ENCODE measurements around the gene PTK7.
A peak's percentile ranks its signal among the peaks of the same experiment; 100 is the strongest.

PTK7 gene

GRCh38 chr6:43181621-43181941, 105.5 kb downstream of the PTK7 start:
- TF ChIP-seq CTCF (IDR thresholded peaks at IDR 0.05; ENCODE audit: low read depth, low read length) (no peak), EZH2phosphoT487 (IDR thresholded peaks at IDR 0.05; ENCODE audit: low read depth) (no peak)
- peak overlapping the region; percentile 84 for H3K9ac ChIP-seq (ENCODE audit: low read length)
- peak overlapping the region; percentile 98 for H3K4me2 ChIP-seq (ENCODE audit: low read length)
- peak overlapping the region; percentile 31 for H3K27ac ChIP-seq (ENCODE audit: low read length)
- H3K36me3 ChIP-seq (replicated peaks; ENCODE audit: low read depth, low read length): peaks cover 37% of the 10 kb centered on the region
- peaks cover 16% of the 10 kb centered on the region for H3K79me2 ChIP-seq (ENCODE audit: low read length)
- H2AFZ ChIP-seq (ENCODE audit: low read depth, low read length): 0 out of 2 replicates have a peak overlapping the region, but pooled peaks have one; percentile 1
- H4K20me1 ChIP-seq (ENCODE audit: insufficient read depth, low read length): no peaks in the 10 kb centered on the region
- no peaks in the 10 kb centered on the region for H3K9me3 ChIP-seq (ENCODE audit: insufficient read depth, low read length)
- H3K4me1 ChIP-seq (ENCODE audit: low read length): peaks cover 12% of the 10 kb centered on the region
- H3K27me3 ChIP-seq (ENCODE audit: low read depth, low read length): no peaks in the 10 kb centered on the region
- H3K4me3 ChIP-seq (ENCODE audit: low read length): peak overlapping the region; percentile 93

DNA sequence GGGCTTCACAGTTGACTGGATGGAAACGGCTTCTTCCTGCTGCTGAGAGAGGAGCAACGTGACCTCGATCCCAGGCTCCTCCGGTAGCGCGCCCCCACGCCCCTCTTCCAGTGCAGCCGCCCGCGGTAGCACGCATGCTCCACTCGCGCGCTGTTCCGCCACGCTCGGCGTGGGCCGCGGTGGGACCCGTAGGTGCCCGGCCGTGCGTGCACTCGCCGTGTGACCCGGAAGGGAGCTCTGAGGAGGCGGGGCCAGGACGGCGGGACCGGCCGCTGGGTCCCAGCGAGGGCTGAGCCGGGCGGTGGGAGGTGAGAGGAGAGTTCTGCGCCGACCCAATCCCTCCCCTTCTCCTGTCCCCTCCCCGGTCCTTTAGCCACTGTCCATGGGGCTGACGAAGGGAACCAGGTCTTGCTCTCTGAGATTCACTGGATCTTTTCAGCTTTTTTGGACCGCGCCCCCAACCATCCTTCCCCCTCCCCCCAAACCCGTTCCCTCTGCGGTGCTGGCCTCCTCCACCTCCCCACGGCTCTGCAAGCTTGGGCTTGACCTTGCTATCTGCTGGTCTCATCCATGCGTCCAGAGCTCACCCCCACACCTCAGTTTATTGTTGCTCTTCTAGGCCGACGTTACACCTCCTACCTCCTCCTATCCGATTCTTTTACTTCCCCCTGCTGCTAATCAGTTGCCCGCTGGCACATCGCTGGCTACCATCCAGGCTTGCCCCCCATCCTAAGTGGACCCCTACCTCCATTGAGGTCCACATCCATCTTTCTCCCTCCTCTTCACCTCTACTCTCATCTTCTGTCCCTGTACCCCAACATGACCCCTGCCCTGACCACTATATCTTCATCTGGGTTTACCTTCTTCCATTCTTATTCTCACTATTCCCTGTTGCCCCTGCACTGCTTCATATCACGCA, 106.1 kb downstream of the PTK7 start, which contains the start of gene CUL9:
TSS of gene CUL9 (plus strand) at position 255 of the 919 bp plus-strand sequence. CDS start 2,115 bp downstream, outside the sequence.
- TF ChIP-seq CTCF (IDR thresholded peaks at IDR 0.05; ENCODE audit: low read depth, low read length): no peak
- TF ChIP-seq EZH2phosphoT487 (IDR thresholded peaks at IDR 0.05; ENCODE audit: low read depth): no peak
- Histone ChIP-seq H2AFZ (ENCODE audit: low read depth, low read length) (peak within 1 kb of the TSS; percentile 55; the same call in 1 of the 2 replicates), H3K27ac (ENCODE audit: low read length) (peak within 1 kb of the TSS; percentile 31), H3K27me3 (ENCODE audit: low read depth, low read length) (no peaks in the 10 kb centered on the region), H3K9ac (ENCODE audit: low read length) (peak within 1 kb of the TSS; percentile 84), H3K4me1 (ENCODE audit: low read length) (peaks cover 12% of the 10 kb centered on the region), H3K79me2 (ENCODE audit: low read length) (peaks cover 13% of the 10 kb centered on the region), H3K4me3 (ENCODE audit: low read length) (peak within 1 kb of the TSS; percentile 93), H3K36me3 (replicated peaks; ENCODE audit: low read depth, low read length) (peaks cover 39% of the 10 kb centered on the region), H3K4me2 (ENCODE audit: low read length) (peak within 1 kb of the TSS; percentile 98), H3K9me3 (ENCODE audit: insufficient read depth, low read length) (no peaks in the 10 kb centered on the region), H4K20me1 (ENCODE audit: insufficient read depth, low read length) (no peaks in the 10 kb centered on the region)

DNA sequence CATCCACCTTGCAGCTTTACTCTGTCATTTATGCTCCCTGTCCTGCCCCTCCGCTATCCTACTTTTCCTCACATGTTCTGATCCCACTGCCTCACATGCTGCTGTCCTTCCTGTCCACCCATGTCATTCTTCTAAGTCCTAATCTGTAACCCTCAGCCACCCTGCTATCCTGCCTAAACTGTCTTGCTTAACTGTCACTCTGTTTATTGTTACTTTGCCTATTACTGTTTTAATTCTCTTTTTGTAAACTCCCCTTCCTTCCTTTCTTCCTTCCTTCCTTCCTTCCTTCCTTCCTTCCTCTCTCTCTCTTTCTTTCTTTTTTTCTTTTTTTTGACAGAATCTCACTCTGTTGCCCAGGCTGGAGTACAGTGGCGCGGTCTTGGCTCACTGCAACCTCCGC, 107.3 kb downstream of the PTK7 start:
- Histone ChIP-seq H3K4me3 (ENCODE audit: low read length) (peak overlapping the region; percentile 93; the same call in 1 of the 2 replicates), H3K4me1 (ENCODE audit: low read length) (peaks cover 12% of the 10 kb centered on the region), H3K79me2 (ENCODE audit: low read length) (peaks cover 13% of the 10 kb centered on the region), H3K36me3 (replicated peaks; ENCODE audit: low read depth, low read length) (peaks cover 42% of the 10 kb centered on the region), H3K4me2 (ENCODE audit: low read length) (peak overlapping the region; percentile 98), H3K27ac (ENCODE audit: low read length) (no peak overlapping the region), H3K9ac (ENCODE audit: low read length) (peak overlapping the region; percentile 84; the same call in 1 of the 2 replicates), H2AFZ (ENCODE audit: low read depth, low read length) (no peak overlapping the region), H3K9me3 (ENCODE audit: insufficient read depth, low read length) (no peaks in the 10 kb centered on the region), H3K27me3 (ENCODE audit: low read depth, low read length) (no peaks in the 10 kb centered on the region), H4K20me1 (ENCODE audit: insufficient read depth, low read length) (no peaks in the 10 kb centered on the region)
- TF ChIP-seq CTCF (IDR thresholded peaks at IDR 0.05; ENCODE audit: low read depth, low read length): no peak
- TF ChIP-seq EZH2phosphoT487 (IDR thresholded peaks at IDR 0.05; ENCODE audit: low read depth): no peak

DNA sequence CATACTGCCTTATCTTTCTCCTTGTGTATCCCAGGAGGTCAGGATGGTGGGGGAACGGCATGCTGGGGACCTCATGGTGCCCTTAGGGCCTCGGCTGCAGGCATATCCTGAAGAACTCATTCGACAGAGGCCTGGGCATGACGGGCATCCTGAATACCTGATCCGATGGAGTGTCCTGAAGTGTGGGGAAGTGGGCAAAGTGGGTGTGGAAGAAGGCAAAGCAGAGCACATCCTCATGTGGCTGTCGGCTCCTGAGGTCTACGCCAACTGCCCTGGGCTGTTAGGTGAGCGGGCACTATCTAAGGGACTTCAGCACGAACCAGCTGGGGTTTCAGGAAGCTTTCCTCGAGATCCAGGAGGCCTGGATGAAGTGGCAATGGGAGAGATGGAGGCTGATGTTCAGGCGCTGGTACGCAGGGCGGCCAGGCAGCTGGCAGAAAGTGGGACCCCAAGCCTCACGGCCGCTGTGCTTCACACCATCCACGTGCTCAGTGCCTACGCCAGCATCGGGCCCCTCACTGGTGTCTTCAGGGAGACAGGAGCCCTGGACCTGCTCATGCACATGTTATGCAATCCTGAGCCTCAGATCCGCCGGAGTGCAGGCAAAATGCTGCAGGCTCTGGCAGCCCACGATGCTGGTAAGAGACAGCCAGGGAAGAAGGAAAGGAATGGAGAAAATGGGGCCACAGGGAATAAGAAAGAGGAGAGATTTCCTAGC, 108.3 kb downstream of the PTK7 start:
- H3K27me3 ChIP-seq (ENCODE audit: low read depth, low read length): no peaks in the 10 kb centered on the region
- H3K9me3 ChIP-seq (ENCODE audit: insufficient read depth, low read length): no peaks in the 10 kb centered on the region
- peaks cover 13% of the 10 kb centered on the region for H3K79me2 ChIP-seq (ENCODE audit: low read length)
- no peaks in the 10 kb centered on the region for H4K20me1 ChIP-seq (ENCODE audit: insufficient read depth, low read length)
- no peak for TF ChIP-seq EZH2phosphoT487 (IDR thresholded peaks at IDR 0.05; ENCODE audit: low read depth)
- no peak for TF ChIP-seq CTCF (IDR thresholded peaks at IDR 0.05; ENCODE audit: low read depth, low read length)
- H3K4me2 ChIP-seq (ENCODE audit: low read length): no peak overlapping the region
- no peak overlapping the region for H3K27ac ChIP-seq (ENCODE audit: low read length)
- no peak overlapping the region for H3K9ac ChIP-seq (ENCODE audit: low read length)
- H2AFZ ChIP-seq (ENCODE audit: low read depth, low read length): no peak overlapping the region
- peaks cover 12% of the 10 kb centered on the region for H3K4me1 ChIP-seq (ENCODE audit: low read length)
- peaks cover 36% of the 10 kb centered on the region for H3K36me3 ChIP-seq (replicated peaks; ENCODE audit: low read depth, low read length)
- H3K4me3 ChIP-seq (ENCODE audit: low read length): no peak overlapping the region
